Heart left ventricle (tissue), 16 donors: Measurements from ENCODE around the gene ZER1. TPM values are rescaled to one million over a fixed set of nuclear protein-coding genes. Genes with fewer than 3 reads are reported as not detected.

Experiments
- ATAC-seq, 4 donors: fragments of 200-7000 bp; cut with Tn5 transposase; one replicate each; pipeline ENCODE4 v1.9.1; 2020 to 2022; ENCODE audit warnings: moderate library complexity in 4 of 4, mild to moderate bottlenecking in 3 of 4, moderate number of reproducible peaks in 1 of 4
- DNase-seq, 5 donors: peaks; one replicate each; pipeline ENCODE4 v3.0.0-alpha.2; 2020
- H3K27ac ChIP-seq, 12 donors: fragments of 200-600 bp; sonication (generic) in 4 of 12; one replicate each; pipeline versions ENCODE4 v1.5.0 to v1.8.0; 2016 to 2022; ENCODE audit warnings: mild to moderate bottlenecking in 2 of 12
- H3K27me3 ChIP-seq, 9 donors: fragments of 200-600 bp; sonication (generic) in 2 of 9; one replicate each; pipeline versions ENCODE4 v1.5.1 to v1.8.0; 2016 to 2022; ENCODE audit warnings: mild to moderate bottlenecking in 3 of 9
- H3K36me3 ChIP-seq, 9 donors: fragments of 200-600 bp; sonication (generic) in 2 of 9; one replicate each; pipeline versions ENCODE4 v1.5.0 to v1.8.0; 2018 to 2022; ENCODE audit warnings: mild to moderate bottlenecking in 2 of 9
- H3K4me1 ChIP-seq, 12 donors: fragments of 200-600 bp; sonication (generic) in 4 of 12; one replicate each; pipeline versions ENCODE4 v1.5.0 to v1.8.0; 2016 to 2022; ENCODE audit warnings: mild to moderate bottlenecking in 3 of 12
- H3K4me3 ChIP-seq, 12 donors: fragments of 200-600 bp; sonication (generic) in 4 of 12; one replicate each; pipeline versions ENCODE4 v1.5.0 to v1.8.0; 2017 to 2022; ENCODE audit warnings: mild to moderate bottlenecking in 9 of 12, moderate library complexity in 4 of 12
- H3K9me3 ChIP-seq, 12 donors: fragments of 200-600 bp; sonication (generic) in 4 of 12; one replicate each; pipeline versions ENCODE4 v1.5.0 to v1.8.0; 2016 to 2022; ENCODE audit warnings: mild to moderate bottlenecking in 1 of 12
- CTCF ChIP-seq, 12 donors: fragments of 200-600 bp; sonication (generic) in 4 of 12; IDR thresholded peaks; one replicate each; pipeline versions ENCODE4 v1.5.0 to v1.8.0; 2018 to 2022; ENCODE audit warnings: antibody characterized with exemption in 12 of 12, mild to moderate bottlenecking in 5 of 12
- POLR2A ChIP-seq, 2 donors: fragments of 450-650 bp; IDR thresholded peaks; one replicate each; pipeline ENCODE4 v1.6.1; 2017; ENCODE audit warnings: antibody characterized with exemption in 2 of 2, mild to moderate bottlenecking in 2 of 2, moderate library complexity in 2 of 2
- WGBS, 4 donors: extraction: QIAGEN DNeasy Blood & Tissue Kit in 2 of 4; methylation state at CpG; one replicate each; pipeline versions ENCODE4 v1.1.5 to v1.1.7; 2013 to 2018; 5-methylcytosine and 5-hydroxymethylcytosine counted together
- intact Hi-C, 10 donors: fragments of 100-400 bp; cut with DNase I; formaldehyde crosslinking; loops; one replicate each; pipeline versions ENCODE4 v1.11.1 to v1.14.2; 2022
- polyA plus RNA-seq, 2 donors: library from polyadenylated mRNA; stranded (reverse); fragments of 200-250 nt; gene quantifications; one replicate each; pipeline ENCODE4 v1.2.3, GENCODE V29; 2013
- total RNA-seq, 9 donors: library from RNA; depleted of rRNA in 2 of 9; stranded (reverse); fragments of >200 nt in 2 of 9; fragmentation: NEBNext Ultra II Directional in 3 of 9; extraction: Animal tissue kit (Norgen Biotek cat#: 25700) in 3 of 9; gene quantifications; one replicate each; pipeline versions ENCODE4 v1.1.0 to v1.2.4, GENCODE V29; 2016 to 2023
- donor health status: ischemic (EF 13 %, LVEDD 7.1; RV severe dilation, severe dysfunction).
- donor health status: healthy with polysubstance abuse.
- donor health status: DM: no; HTN: yes; CAD: no.
- donor health status: DM: no; HTN: no; CAD: no.
- donor health status: ischemic (EF 25% LVEDD 6.9; RV normal size, moderate dysfunction).
- donor health status: ischemic (EF 25% LVEDD 5.7; RV mildly dilated, moderate dysfunction).
- donor health status: healthy.
- donor health status: DM: yes; HTN: yes; CAD: no.
- donor health status: ischemic (EF 35%, LVEDD 5.7; RV mildly dilated, moderate dysfunction).
- donor health status: nonischemic (EF 11% LVEDD 7.7; RV severe dilation, severe dysfunction).
- donor health status: DM: yes; HTN: yes; CAD: no.
- donor health status: PGD.
- donor health status: ischemic (EF 29% LVEDD 5.4; RV normal size, mild dysfunction).
- donor health status: nonischemic (EF 23%, LVEDD 6.1; RV moderate dilation, normal function).

ZER1 gene
- total and polyA plus RNA-seq, 11 donors: 32.4 to 163 (median 59.6) TPM

GRCh38 chr9:128771094-128771721 is 519 bp downstream of the ZER1 start:
- H3K27ac ChIP-seq: peak overlapping the region; percentile 81 to 98 (median 92)
- H3K27me3 ChIP-seq: no peaks in the 10 kb centered on the region
- peak overlapping the region; percentile 70 to 100 (median 86) for H3K4me3 ChIP-seq
- ATAC-seq (peak; percentile 21 to 51 (median 38)), DNase-seq (no peak)
- intact Hi-C loops: loop anchor here in 1 of 10 donors (5.0 kb wide), 1 partner anchor 69 kb away; the partner anchor contains the start of gene PKN3
- peaks cover 0 to 33% (median 21%) of the 10 kb centered on the region in 12 donors for H3K4me1 ChIP-seq
- peaks cover 0 to 7% (median 0%) of the 10 kb centered on the region in 12 donors for H3K9me3 ChIP-seq
- 0 to 2% (median 1%) methylated on average over 21 to 28 of the region's 28 CpGs for WGBS, 4 donors
- H3K36me3 ChIP-seq: peaks cover 0 to 10% (median 2%) of the 10 kb centered on the region in 9 donors
- TF ChIP-seq CTCF (IDR thresholded peaks at IDR 0.05): no peak
- no peak for TF ChIP-seq POLR2A (IDR thresholded peaks at IDR 0.05)

GRCh38 chr9:128770286-128771030 is 1.3 kb downstream of the ZER1 start:
- no peak for TF ChIP-seq CTCF (IDR thresholded peaks at IDR 0.05)
- TF ChIP-seq POLR2A (IDR thresholded peaks at IDR 0.05): no peak
- intact Hi-C loops: loop anchor here in 1 of 10 donors (5.0 kb wide), 1 partner anchor 68 kb away; the partner anchor contains the start of gene PKN3
- peak overlapping the region in 11 of 12 donors; percentile 70 to 100 (median 87) for H3K4me3 ChIP-seq
- 77 to 84% (median 81%) methylated on average over 11 of the region's 11 CpGs for WGBS, 4 donors
- no peaks in the 10 kb centered on the region for H3K27me3 ChIP-seq
- ATAC-seq: no peak
- H3K4me1 ChIP-seq: peaks cover 0 to 33% (median 21%) of the 10 kb centered on the region in 12 donors
- peaks cover 0 to 14% (median 2%) of the 10 kb centered on the region in 9 donors for H3K36me3 ChIP-seq
- no peak for DNase-seq
- peak overlapping the region in 7 of 12 donors; percentile 84 to 97 (median 92) for H3K27ac ChIP-seq
- H3K9me3 ChIP-seq: no peaks in the 10 kb centered on the region

- peaks cover 0 to 33% (median 21%) of the 10 kb centered on the region in 12 donors for H3K4me1 ChIP-seq
- no peak for ATAC-seq
- intact Hi-C loops: no loop called here
- no peak overlapping the region for H3K27ac ChIP-seq
- no peak for DNase-seq
- H3K27me3 ChIP-seq: no peaks in the 10 kb centered on the region
- H3K36me3 ChIP-seq: peaks cover 0 to 18% (median 2%) of the 10 kb centered on the region in 9 donors
- H3K9me3 ChIP-seq: no peaks in the 10 kb centered on the region
- WGBS, 4 donors: 66 to 77% (median 76%) methylated on average over 6 of the region's 6 CpGs
- no peak for TF ChIP-seq CTCF (IDR thresholded peaks at IDR 0.05)
- no peak for TF ChIP-seq POLR2A (IDR thresholded peaks at IDR 0.05)
- H3K4me3 ChIP-seq: no peak overlapping the region
Measured at GRCh38 chr9:128768606-128769005, 3.1 kb downstream of the ZER1 start.

GRCh38 chr9:128765499-128765898 is 6.2 kb downstream of the ZER1 start:
- H3K4me3 ChIP-seq: no peak overlapping the region
- peaks cover 0 to 18% (median 2%) of the 10 kb centered on the region in 9 donors for H3K36me3 ChIP-seq
- H3K4me1 ChIP-seq: peaks cover 0 to 29% (median 12%) of the 10 kb centered on the region in 12 donors
- H3K27me3 ChIP-seq: no peaks in the 10 kb centered on the region
- H3K9me3 ChIP-seq: no peaks in the 10 kb centered on the region
- TF ChIP-seq POLR2A (IDR thresholded peaks at IDR 0.05) (no peak), CTCF (IDR thresholded peaks at IDR 0.05) (no peak)
- intact Hi-C loops: no loop called here
- ATAC-seq: no peak
- WGBS, 4 donors: 86 to 90% (median 88%) methylated on average over 3 of the region's 3 CpGs
- no peak overlapping the region for H3K27ac ChIP-seq
- no peak for DNase-seq
